ENCODE data around the gene NBEAL1.

DNA sequence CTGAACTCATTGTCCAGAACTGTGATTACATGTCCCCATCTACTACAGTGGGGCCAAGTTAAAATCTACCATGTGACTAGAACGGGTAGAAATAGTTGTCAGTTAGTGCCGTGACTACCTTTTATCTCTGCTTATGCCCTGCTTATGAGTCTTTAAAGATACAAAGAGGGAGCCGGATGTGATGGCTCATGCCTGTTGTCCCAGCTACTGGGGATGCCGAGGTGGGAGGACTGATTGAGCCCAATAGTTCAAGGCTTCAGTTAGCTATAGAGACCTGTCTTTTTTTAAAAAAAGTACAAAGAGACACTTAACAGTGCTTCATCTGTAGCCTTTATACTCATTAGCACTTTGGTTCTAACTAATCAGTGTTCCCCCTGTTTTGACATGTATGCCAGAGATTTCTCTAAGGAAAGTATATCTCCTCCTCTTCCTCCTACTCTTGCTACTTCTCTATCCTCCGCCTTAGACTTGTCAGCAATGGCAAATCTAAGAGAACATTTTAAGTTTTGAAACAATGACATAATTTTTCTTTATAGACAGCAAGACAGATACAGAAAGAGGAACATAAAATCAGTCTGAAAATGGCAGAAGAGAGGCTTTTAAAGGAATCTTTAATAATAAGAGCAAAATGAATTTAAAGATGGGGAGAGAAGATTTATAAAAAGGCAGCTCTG lies 45.0 kb downstream of the NBEAL1 start:
- TF ChIP-seq, protein P1, sequence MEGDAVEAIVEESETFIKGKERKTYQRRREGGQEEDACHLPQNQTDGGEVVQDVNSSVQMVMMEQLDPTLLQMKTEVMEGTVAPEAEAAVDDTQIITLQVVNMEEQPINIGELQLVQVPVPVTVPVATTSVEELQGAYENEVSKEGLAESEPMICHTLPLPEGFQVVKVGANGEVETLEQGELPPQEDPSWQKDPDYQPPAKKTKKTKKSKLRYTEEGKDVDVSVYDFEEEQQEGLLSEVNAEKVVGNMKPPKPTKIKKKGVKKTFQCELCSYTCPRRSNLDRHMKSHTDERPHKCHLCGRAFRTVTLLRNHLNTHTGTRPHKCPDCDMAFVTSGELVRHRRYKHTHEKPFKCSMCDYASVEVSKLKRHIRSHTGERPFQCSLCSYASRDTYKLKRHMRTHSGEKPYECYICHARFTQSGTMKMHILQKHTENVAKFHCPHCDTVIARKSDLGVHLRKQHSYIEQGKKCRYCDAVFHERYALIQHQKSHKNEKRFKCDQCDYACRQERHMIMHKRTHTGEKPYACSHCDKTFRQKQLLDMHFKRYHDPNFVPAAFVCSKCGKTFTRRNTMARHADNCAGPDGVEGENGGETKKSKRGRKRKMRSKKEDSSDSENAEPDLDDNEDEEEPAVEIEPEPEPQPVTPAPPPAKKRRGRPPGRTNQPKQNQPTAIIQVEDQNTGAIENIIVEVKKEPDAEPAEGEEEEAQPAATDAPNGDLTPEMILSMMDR (IDR thresholded peaks at IDR 0.05; ENCODE audit: control extremely low read depth in 1 of 3, insufficient read depth in 1 of 3, low read depth in 1 of 3, low read length in 3 of 3) = no peak
- TF ChIP-seq YY1 (IDR thresholded peaks at IDR 0.05; ENCODE audit: low read depth, low read length) (no peak), EZH2 (IDR thresholded peaks at IDR 0.05; ENCODE audit: low read depth, low read length, severe bottlenecking) (no peak), POLR2A (IDR thresholded peaks at IDR 0.05; ENCODE audit: control extremely low read depth in 1 of 2, low read depth in 2 of 2, low read length in 2 of 2) (no peak), FOSL1 (IDR thresholded peaks at IDR 0.05; ENCODE audit: insufficient read depth, low read depth, low read length) (no peak), TAF1 (IDR thresholded peaks at IDR 0.05; ENCODE audit: low read depth, low read length) (no peak), BRCA1 (IDR thresholded peaks at IDR 0.05; ENCODE audit: low read depth, low read length) (no peak), POLR2AphosphoS5 (IDR thresholded peaks at IDR 0.05; ENCODE audit: low read depth, low read length) (no peak)
